Skin of body (tissue), 2 donors: Measurements from ENCODE around the gene SOBP. TPM values are rescaled to one million over a fixed set of nuclear protein-coding genes. Genes with fewer than 3 reads are reported as not detected.

Experiments
- DNase-seq: peaks from one replicate; lab custom pipeline; 2025; lab: John Stamatoyannopoulos, UW
- total RNA-seq: library from RNA; depleted of rRNA; stranded (reverse); fragments of >200 nt; gene quantifications from one replicate; pipeline ENCODE4 v1.2.3, GENCODE V29; 2014

SOBP gene
- total RNA-seq, 1 donor from 2014 or later, result 5.9 TPM

- no peak for DNase-seq
These were observed 94.8 kb downstream of the SOBP start for GRCh38 chr6:107584726-107585125.

- peak; percentile 30 for DNase-seq
These were observed 96.0 kb downstream of the SOBP start for GRCh38 chr6:107585815-107586435.

GRCh38 chr6:107587451-107587850, 97.5 kb downstream of the SOBP start:
- DNase-seq, result no peak

GRCh38 chr6:107589199-107589598, 99.3 kb downstream of the SOBP start:
- DNase-seq, result no peak

GRCh38 chr6:107589934-107590333, 100.0 kb downstream of the SOBP start:
- no peak for DNase-seq

- DNase-seq, result no peak
These were observed 100.5 kb downstream of the SOBP start for GRCh38 chr6:107590378-107590777.

- no peak for DNase-seq
These were observed 101.4 kb downstream of the SOBP start for GRCh38 chr6:107591346-107591745.

- no peak for DNase-seq
These were observed 102.9 kb downstream of the SOBP start for GRCh38 chr6:107592806-107593205.

GRCh38 chr6:107594736-107595135, 104.8 kb downstream of the SOBP start:
- DNase-seq, result no peak

- DNase-seq, result no peak
These were observed 108.2 kb downstream of the SOBP start for GRCh38 chr6:107598091-107598490.

GRCh38 chr6:107599043-107599442, 109.1 kb downstream of the SOBP start:
- DNase-seq, result no peak

GRCh38 chr6:107600121-107600520, 110.2 kb downstream of the SOBP start:
- no peak for DNase-seq

- DNase-seq, result peak; percentile 43
These were observed 111.0 kb downstream of the SOBP start for GRCh38 chr6:107600936-107601335.

- DNase-seq, result no peak
These were observed 111.5 kb downstream of the SOBP start for GRCh38 chr6:107601406-107601805.

GRCh38 chr6:107602321-107603005, 112.5 kb downstream of the SOBP start:
- DNase-seq, result no peak

GRCh38 chr6:107603006-107603370, 113.1 kb downstream of the SOBP start:
- DNase-seq, result no peak

GRCh38 chr6:107604549-107604948, 114.6 kb downstream of the SOBP start:
- DNase-seq, result no peak

GRCh38 chr6:107606407-107606806, 116.5 kb downstream of the SOBP start:
- no peak for DNase-seq

- DNase-seq, result peak; percentile 73
These were observed 117.2 kb downstream of the SOBP start for GRCh38 chr6:107607116-107607515.

- DNase-seq, result peak; percentile 34
These were observed 121.3 kb downstream of the SOBP start for GRCh38 chr6:107611094-107611810.

- DNase-seq, result no peak
These were observed 123.0 kb downstream of the SOBP start for GRCh38 chr6:107612762-107613415.
